ENCODE data around the gene SPCS3. TPM values are rescaled to one million over a fixed set of nuclear protein-coding genes. Genes with fewer than 3 reads are reported as not detected.

SPCS3 gene
- total RNA-seq, 2 donors from 2014 or later: 79.1 to 87.2 TPM

GRCh38 chr4:176308441-176308840, 11.3 kb upstream of the SPCS3 start:
- DNase-seq (no peak), ATAC-seq (no peak)
- H3K4me3 ChIP-seq: no peak overlapping the region
- H3K27ac ChIP-seq: no peak overlapping the region
- intact Hi-C loops (cut with DNase I): no loop called here
- TF ChIP-seq POLR2A (IDR thresholded peaks at IDR 0.05): no peak
- TF ChIP-seq, protein P1, sequence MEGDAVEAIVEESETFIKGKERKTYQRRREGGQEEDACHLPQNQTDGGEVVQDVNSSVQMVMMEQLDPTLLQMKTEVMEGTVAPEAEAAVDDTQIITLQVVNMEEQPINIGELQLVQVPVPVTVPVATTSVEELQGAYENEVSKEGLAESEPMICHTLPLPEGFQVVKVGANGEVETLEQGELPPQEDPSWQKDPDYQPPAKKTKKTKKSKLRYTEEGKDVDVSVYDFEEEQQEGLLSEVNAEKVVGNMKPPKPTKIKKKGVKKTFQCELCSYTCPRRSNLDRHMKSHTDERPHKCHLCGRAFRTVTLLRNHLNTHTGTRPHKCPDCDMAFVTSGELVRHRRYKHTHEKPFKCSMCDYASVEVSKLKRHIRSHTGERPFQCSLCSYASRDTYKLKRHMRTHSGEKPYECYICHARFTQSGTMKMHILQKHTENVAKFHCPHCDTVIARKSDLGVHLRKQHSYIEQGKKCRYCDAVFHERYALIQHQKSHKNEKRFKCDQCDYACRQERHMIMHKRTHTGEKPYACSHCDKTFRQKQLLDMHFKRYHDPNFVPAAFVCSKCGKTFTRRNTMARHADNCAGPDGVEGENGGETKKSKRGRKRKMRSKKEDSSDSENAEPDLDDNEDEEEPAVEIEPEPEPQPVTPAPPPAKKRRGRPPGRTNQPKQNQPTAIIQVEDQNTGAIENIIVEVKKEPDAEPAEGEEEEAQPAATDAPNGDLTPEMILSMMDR (IDR thresholded peaks at IDR 0.05): no peak
- no peaks in the 10 kb centered on the region for H3K36me3 ChIP-seq (replicated peaks in 1 of 2; ENCODE audit: insufficient read depth in 1 of 2, low read depth in 2 of 2)
- no peaks in the 10 kb centered on the region for H3K27me3 ChIP-seq
- H3K9me3 ChIP-seq: no peaks in the 10 kb centered on the region
- WGBS, 2 donors: 91 to 92% methylated on average over 3 of the region's 3 CpGs
- no peaks in the 10 kb centered on the region for H3K4me1 ChIP-seq

- DNase-seq (no peak), ATAC-seq (no peak)
- no peak overlapping the region for H3K4me3 ChIP-seq
- no peaks in the 10 kb centered on the region for H3K9me3 ChIP-seq
- WGBS, 2 donors: 63 to 69% methylated on average over 2 of the region's 2 CpGs
- no peaks in the 10 kb centered on the region for H3K36me3 ChIP-seq (replicated peaks in 1 of 2; ENCODE audit: insufficient read depth in 1 of 2, low read depth in 2 of 2)
- intact Hi-C loops (cut with DNase I): no loop called here
- H3K27ac ChIP-seq: no peak overlapping the region
- no peaks in the 10 kb centered on the region for H3K27me3 ChIP-seq
- no peaks in the 10 kb centered on the region for H3K4me1 ChIP-seq
- TF ChIP-seq, protein P1 (IDR thresholded peaks at IDR 0.05): no peak
- TF ChIP-seq POLR2A (IDR thresholded peaks at IDR 0.05): no peak
These were observed 10.7 kb upstream of the SPCS3 start for GRCh38 chr4:176309046-176309445.

GRCh38 chr4:176309772-176310171, 10.0 kb upstream of the SPCS3 start:
- Histone ChIP-seq H3K27ac (no peak overlapping the region), H3K9me3 (no peaks in the 10 kb centered on the region), H3K36me3 (replicated peaks in 1 of 2; ENCODE audit: insufficient read depth in 1 of 2, low read depth in 2 of 2) (no peaks in the 10 kb centered on the region), H3K27me3 (no peaks in the 10 kb centered on the region), H3K4me1 (no peaks in the 10 kb centered on the region), H3K4me3 (no peak overlapping the region)
- intact Hi-C loops (cut with DNase I): loop anchor here (10.0 kb wide), 1 partner anchor 105 kb away; no protein-coding TSS in a partner anchor
- TF ChIP-seq, protein P1 (IDR thresholded peaks at IDR 0.05): no peak
- DNase-seq (no peak), ATAC-seq (no peak)

- WGBS, 2 donors: 76 to 83% methylated on average over 7 of the region's 7 CpGs
- no peak overlapping the region for H3K4me3 ChIP-seq
- H3K27me3 ChIP-seq: no peaks in the 10 kb centered on the region
- TF ChIP-seq, protein P1 (IDR thresholded peaks at IDR 0.05): no peak
- TF ChIP-seq POLR2A (IDR thresholded peaks at IDR 0.05): no peak
- no peaks in the 10 kb centered on the region for H3K9me3 ChIP-seq
- H3K27ac ChIP-seq: no peak overlapping the region
- no peaks in the 10 kb centered on the region for H3K4me1 ChIP-seq
- no peaks in the 10 kb centered on the region for H3K36me3 ChIP-seq (replicated peaks in 1 of 2; ENCODE audit: insufficient read depth in 1 of 2, low read depth in 2 of 2)
- intact Hi-C loops (cut with DNase I): loop anchor here (10.0 kb wide), 1 partner anchor 109 kb away; no protein-coding TSS in a partner anchor
- DNase-seq: no peak
- ATAC-seq: no peak
These were observed 6.0 kb upstream of the SPCS3 start for GRCh38 chr4:176313596-176314336.
